ENCODE data around the gene FGF6. TPM values are rescaled to one million over a fixed set of nuclear protein-coding genes. Genes with fewer than 3 reads are reported as not detected.

The FGF6 gene
- total RNA-seq, 1 donor from 2014 or later: not detected

DNA sequence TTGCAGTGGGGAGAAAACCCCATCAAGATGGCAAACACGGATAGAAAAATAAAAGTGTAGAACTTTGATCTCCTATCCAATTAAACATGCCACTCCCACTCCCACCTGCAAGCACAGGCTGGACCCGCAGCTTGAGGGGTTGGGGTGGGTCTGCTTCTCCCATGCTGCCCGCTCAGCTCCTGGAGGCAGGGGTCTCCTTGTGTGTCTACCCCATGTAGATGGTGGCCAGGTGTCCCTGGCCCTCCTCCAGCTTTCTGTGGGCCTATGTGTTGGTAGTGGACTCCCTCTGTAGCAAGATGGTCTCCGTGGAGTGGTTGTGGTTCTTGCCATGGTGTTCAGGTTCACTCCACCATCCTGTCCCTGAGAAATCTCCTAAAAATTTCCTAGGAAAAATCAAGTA lies 42.6 kb downstream of the FGF6 start:
- no peak overlapping the region for H3K4me3 ChIP-seq (ENCODE audit: low read depth, low read length)
- TF ChIP-seq, protein P1, sequence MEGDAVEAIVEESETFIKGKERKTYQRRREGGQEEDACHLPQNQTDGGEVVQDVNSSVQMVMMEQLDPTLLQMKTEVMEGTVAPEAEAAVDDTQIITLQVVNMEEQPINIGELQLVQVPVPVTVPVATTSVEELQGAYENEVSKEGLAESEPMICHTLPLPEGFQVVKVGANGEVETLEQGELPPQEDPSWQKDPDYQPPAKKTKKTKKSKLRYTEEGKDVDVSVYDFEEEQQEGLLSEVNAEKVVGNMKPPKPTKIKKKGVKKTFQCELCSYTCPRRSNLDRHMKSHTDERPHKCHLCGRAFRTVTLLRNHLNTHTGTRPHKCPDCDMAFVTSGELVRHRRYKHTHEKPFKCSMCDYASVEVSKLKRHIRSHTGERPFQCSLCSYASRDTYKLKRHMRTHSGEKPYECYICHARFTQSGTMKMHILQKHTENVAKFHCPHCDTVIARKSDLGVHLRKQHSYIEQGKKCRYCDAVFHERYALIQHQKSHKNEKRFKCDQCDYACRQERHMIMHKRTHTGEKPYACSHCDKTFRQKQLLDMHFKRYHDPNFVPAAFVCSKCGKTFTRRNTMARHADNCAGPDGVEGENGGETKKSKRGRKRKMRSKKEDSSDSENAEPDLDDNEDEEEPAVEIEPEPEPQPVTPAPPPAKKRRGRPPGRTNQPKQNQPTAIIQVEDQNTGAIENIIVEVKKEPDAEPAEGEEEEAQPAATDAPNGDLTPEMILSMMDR (IDR thresholded peaks at IDR 0.05; ENCODE audit: insufficient read depth, low read length, poor library complexity, severe bottlenecking): no peak
- no peaks in the 10 kb centered on the region for H3K27me3 ChIP-seq (ENCODE audit: control insufficient read depth, insufficient read depth, low read length)

DNA sequence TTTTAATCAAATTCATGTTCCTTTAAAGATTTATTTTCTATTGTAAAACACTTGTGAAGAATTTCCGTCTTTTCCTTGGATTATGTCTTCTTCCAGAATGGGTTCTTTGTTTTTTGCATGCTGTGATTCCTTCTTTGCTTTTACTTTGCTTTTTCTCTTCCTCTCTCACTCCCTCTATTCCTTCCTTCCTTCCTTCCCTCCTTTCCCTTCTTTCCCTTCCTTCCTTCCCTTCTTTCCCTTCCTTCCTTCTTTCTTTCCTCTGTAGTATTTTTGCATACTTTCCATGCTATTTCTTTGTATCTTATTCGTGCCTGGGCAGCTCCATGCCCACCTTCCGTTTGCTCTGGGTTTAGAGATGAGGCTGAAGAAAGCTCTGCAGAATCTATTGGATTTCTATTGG lies 44.5 kb downstream of the FGF6 start:
- Histone ChIP-seq H3K4me3 (ENCODE audit: low read depth, low read length) (no peak overlapping the region), H3K36me3 (ENCODE audit: control insufficient read depth, insufficient read depth, low read length) (no peaks in the 10 kb centered on the region), H3K27me3 (ENCODE audit: control insufficient read depth, insufficient read depth, low read length) (no peaks in the 10 kb centered on the region)
- no peak for DNase-seq (ENCODE audit: low read depth)
- TF ChIP-seq, protein P1 (IDR thresholded peaks at IDR 0.05; ENCODE audit: insufficient read depth, low read length, poor library complexity, severe bottlenecking): no peak

More for the DNA sequence above, 42.6 kb downstream of the FGF6 start:
- DNase-seq (ENCODE audit: low read depth): no peak
- no peaks in the 10 kb centered on the region for H3K36me3 ChIP-seq (ENCODE audit: control insufficient read depth, insufficient read depth, low read length)

DNA sequence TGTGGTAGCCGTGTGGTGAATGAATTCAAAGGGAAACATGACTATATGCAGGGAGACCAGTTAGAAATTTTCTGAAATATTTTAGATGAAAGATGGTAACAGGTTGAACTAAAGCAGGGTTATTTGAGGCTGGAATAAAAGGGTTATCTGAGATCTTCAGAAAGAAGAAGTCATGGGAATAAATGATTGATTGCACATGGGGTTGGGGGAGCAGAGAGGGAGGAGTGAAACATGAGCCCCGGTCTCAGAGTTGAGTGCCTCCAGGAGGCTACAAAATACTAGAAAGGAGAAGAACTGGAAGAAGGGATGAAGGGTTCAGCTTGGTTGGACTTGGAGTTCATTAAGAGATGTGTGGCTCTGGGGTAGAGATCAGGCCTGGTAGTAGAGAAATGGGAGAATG lies 49.8 kb downstream of the FGF6 start:
- no peaks in the 10 kb centered on the region for H3K36me3 ChIP-seq (ENCODE audit: control insufficient read depth, insufficient read depth, low read length)
- no peak for DNase-seq (ENCODE audit: low read depth)
- peaks cover 2% of the 10 kb centered on the region for H3K27me3 ChIP-seq (ENCODE audit: control insufficient read depth, insufficient read depth, low read length)
- TF ChIP-seq, protein P1 (IDR thresholded peaks at IDR 0.05; ENCODE audit: insufficient read depth, low read length, poor library complexity, severe bottlenecking): no peak
- H3K4me3 ChIP-seq (ENCODE audit: low read depth, low read length): no peak overlapping the region

DNA sequence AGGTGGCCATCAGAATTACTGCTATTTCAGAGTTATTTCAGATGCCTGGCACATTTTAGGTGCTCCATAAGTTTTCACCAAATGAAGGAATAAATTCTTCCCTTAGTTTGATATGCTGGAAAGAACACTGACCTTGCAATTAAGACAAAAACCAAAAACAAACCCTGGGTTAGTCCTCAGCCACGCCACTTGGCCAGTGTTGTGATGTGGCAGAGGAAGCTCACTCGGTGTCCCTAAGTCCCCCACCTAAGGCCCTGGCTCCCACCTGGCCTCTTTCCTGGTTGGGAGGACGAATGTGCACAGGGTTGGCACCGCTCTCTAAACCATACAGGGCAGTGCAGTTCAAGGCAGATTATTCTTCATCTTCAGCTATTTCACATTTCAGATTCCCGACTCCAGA lies 52.4 kb downstream of the FGF6 start:
- no peak for DNase-seq (ENCODE audit: low read depth)
- H3K27me3 ChIP-seq (ENCODE audit: control insufficient read depth, insufficient read depth, low read length): peaks cover 2% of the 10 kb centered on the region
- no peaks in the 10 kb centered on the region for H3K36me3 ChIP-seq (ENCODE audit: control insufficient read depth, insufficient read depth, low read length)
- no peak overlapping the region for H3K4me3 ChIP-seq (ENCODE audit: low read depth, low read length)
- TF ChIP-seq, protein P1 (IDR thresholded peaks at IDR 0.05; ENCODE audit: insufficient read depth, low read length, poor library complexity, severe bottlenecking): no peak

DNA sequence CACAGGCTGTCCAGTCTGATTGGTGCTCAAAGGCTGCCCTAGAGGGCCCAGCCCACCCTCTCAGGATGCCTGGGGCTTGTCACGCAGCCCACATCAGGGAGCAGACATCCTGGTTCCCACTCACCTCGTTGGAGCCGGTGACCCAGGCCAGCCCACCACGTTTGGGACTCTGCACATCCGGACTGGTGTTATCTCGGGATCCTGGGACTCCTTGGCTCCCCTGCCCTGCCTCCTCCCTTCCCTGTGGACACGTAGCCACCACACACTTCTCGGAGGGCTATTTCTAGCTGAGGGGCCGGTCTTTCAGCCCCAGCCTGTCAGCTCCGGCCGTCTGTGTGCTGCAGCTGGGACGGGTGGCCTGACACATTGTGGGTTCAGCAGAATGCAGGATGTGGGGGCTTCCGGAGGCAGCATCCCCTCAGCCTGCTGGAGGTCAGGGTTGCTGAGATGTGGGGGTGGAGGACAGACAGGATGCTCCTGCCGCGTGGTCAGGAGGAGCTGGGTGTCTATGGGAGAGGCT lies 53.3 kb downstream of the FGF6 start:
- DNase-seq (ENCODE audit: low read depth): no peak
- peaks cover 2% of the 10 kb centered on the region for H3K27me3 ChIP-seq (ENCODE audit: control insufficient read depth, insufficient read depth, low read length)
- TF ChIP-seq, protein P1 (IDR thresholded peaks at IDR 0.05; ENCODE audit: insufficient read depth, low read length, poor library complexity, severe bottlenecking): no peak
- no peaks in the 10 kb centered on the region for H3K36me3 ChIP-seq (ENCODE audit: control insufficient read depth, insufficient read depth, low read length)
- H3K4me3 ChIP-seq (ENCODE audit: low read depth, low read length): no peak overlapping the region

DNA sequence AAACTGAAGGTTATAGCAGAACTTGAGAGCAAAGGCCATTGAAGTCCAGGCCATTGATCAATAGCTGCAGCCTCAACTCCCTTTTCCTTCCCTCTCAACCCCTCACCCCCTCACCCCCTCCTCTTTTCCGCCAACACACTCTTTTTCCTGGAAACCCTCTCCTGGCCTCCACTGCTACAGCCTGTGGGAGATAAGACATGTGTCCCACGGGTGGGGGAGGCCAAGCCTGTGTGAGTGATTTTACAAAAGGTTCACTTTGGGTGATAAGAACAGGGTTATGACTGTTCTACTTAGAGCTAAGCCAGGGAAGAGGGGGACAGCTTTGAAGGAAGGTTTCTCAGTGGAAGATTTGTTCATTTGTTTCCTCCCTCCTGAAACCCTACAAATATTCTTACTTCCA lies 57.0 kb downstream of the FGF6 start:
- Histone ChIP-seq H3K27me3 (ENCODE audit: control insufficient read depth, insufficient read depth, low read length) (peaks cover 2% of the 10 kb centered on the region), H3K4me3 (ENCODE audit: low read depth, low read length) (no peak overlapping the region), H3K36me3 (ENCODE audit: control insufficient read depth, insufficient read depth, low read length) (no peaks in the 10 kb centered on the region)
- TF ChIP-seq, protein P1 (IDR thresholded peaks at IDR 0.05; ENCODE audit: insufficient read depth, low read length, poor library complexity, severe bottlenecking): no peak
- DNase-seq (ENCODE audit: low read depth): no peak

Measured in kidney epithelial cell (primary cell).